ENCODE data around the gene PADI3. TPM values are rescaled to one million over a fixed set of nuclear protein-coding genes. Genes with fewer than 3 reads are reported as not detected.

The PADI3 gene
- total RNA-seq, 1 donor from 2014 or later = not detected

DNA sequence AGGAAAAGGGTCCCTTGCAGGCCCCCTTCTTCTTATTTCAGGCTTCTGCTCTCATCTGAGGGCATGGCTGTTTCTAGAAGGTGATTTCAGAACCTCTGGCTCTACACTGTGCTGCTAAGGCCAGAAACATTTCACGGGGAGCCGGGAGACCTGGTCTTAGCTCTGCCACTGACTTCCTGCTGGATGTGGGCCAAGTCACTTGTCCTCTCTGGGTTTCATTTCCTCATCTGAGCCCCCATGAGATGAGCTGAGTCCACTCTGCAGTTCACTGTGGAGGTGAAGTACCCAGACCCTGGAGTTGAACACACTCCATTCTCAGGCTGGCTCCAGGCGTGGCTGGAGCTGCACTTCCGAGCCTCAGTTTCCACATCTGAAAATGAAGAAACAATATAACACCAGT is 41.9 kb upstream of the PADI3 start:
- DNase-seq (ENCODE audit: low spot score) = no peak
- no peaks in the 10 kb centered on the region for H3K4me1 Mint-ChIP-seq (ENCODE audit: unreplicated experiment)
- no peaks in the 10 kb centered on the region for H3K9me3 Mint-ChIP-seq (ENCODE audit: unreplicated experiment)
- H3K27me3 Mint-ChIP-seq (ENCODE audit: unreplicated experiment) = peaks cover 3% of the 10 kb centered on the region
- H3K36me3 Mint-ChIP-seq (ENCODE audit: low read depth, unreplicated experiment) = no peaks in the 10 kb centered on the region
- H3K27ac Mint-ChIP-seq (ENCODE audit: unreplicated experiment) = no peak overlapping the region
- TF ChIP-seq CTCF (IDR thresholded peaks at IDR 0.05; ENCODE audit: unreplicated experiment) = no peak
- H3K4me3 Mint-ChIP-seq (ENCODE audit: unreplicated experiment) = no peak overlapping the region

- no peak for DNase-seq (ENCODE audit: low spot score)
- Mint-ChIP-seq H3K36me3 (ENCODE audit: low read depth, unreplicated experiment) (no peaks in the 10 kb centered on the region), H3K27me3 (ENCODE audit: unreplicated experiment) (peaks cover 3% of the 10 kb centered on the region), H3K4me1 (ENCODE audit: unreplicated experiment) (no peaks in the 10 kb centered on the region), H3K9me3 (ENCODE audit: unreplicated experiment) (no peaks in the 10 kb centered on the region), H3K27ac (ENCODE audit: unreplicated experiment) (no peak overlapping the region), H3K4me3 (ENCODE audit: unreplicated experiment) (no peak overlapping the region)
- no peak for TF ChIP-seq CTCF (IDR thresholded peaks at IDR 0.05; ENCODE audit: unreplicated experiment)
Observed at GRCh38 chr1:17207540-17207939, 41.4 kb upstream of the PADI3 start.

DNA sequence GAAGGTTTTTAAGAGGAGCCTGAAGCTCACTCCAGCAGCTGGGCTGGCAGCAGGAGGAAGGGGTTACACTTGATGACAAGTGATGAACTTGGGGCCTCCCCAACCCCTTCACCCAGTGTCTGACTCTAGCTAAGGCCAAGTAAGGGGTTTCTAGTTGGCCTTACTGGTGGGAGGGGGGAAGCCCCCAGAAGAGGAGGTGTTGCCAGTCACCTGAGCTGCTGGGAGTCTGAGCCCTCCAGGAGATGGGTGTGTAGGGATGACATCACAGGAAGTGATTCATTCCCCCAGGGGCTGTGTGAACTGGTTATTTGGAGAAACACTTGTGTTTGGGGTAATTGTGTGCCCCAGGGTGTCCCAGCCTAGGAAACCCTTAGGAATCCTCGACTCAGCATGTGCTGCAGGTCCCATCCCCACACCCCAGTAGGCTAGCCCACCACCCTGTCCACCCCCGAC is 40.9 kb upstream of the PADI3 start:
- Mint-ChIP-seq H3K27ac (ENCODE audit: unreplicated experiment) (no peak overlapping the region), H3K4me1 (ENCODE audit: unreplicated experiment) (peaks cover 4% of the 10 kb centered on the region), H3K4me3 (ENCODE audit: unreplicated experiment) (no peak overlapping the region), H3K27me3 (ENCODE audit: unreplicated experiment) (peaks cover 3% of the 10 kb centered on the region), H3K9me3 (ENCODE audit: unreplicated experiment) (no peaks in the 10 kb centered on the region), H3K36me3 (ENCODE audit: low read depth, unreplicated experiment) (no peaks in the 10 kb centered on the region)
- no peak for DNase-seq (ENCODE audit: low spot score)
- no peak for TF ChIP-seq CTCF (IDR thresholded peaks at IDR 0.05; ENCODE audit: unreplicated experiment)

DNA sequence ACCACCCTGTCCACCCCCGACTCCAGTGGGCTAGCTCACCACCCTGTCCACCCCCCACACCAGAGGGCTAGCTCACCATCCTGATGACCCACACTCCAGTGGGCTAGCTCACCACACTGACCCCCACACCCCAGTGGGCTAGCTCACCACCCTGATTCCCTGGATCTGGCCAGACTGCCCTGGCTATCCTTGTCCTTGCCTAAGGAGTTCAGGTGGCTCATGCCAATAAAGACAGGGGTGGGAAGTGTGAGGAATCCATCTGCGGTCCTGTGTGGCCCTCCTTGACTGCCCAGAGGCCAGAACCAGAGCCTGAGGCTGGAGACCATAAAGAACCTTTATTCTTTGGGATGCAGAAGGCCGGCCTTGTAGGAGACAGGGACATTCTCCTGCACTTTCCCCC is 40.4 kb upstream of the PADI3 start:
- no peak for DNase-seq (ENCODE audit: low spot score)
- H3K27ac Mint-ChIP-seq (ENCODE audit: unreplicated experiment) = no peak overlapping the region

DNA sequence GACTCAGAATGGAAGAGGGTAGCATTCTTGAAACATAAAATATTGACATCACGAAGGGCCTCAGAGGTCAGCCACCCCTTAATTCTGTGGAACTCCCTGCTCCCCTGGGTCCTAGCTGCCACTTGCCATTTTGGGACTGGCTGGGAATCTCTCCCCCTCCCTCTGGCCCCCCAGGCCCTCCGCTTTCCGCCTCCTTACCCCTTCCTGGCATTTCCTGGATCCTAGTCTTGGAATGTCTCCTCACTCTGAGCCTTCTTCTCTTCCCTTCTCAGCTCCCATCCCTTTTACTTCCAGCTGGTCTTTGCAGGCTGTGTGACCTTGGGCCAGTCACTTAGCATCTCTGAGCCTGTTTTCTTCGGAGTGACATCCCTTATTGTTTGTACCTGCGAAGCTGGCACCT is 39.5 kb upstream of the PADI3 start:
- Mint-ChIP-seq H3K4me1 (ENCODE audit: unreplicated experiment) (peaks cover 6% of the 10 kb centered on the region), H3K36me3 (ENCODE audit: low read depth, unreplicated experiment) (no peaks in the 10 kb centered on the region), H3K27ac (ENCODE audit: unreplicated experiment) (no peak overlapping the region), H3K4me3 (ENCODE audit: unreplicated experiment) (peak overlapping the region; percentile 26), H3K9me3 (ENCODE audit: unreplicated experiment) (no peaks in the 10 kb centered on the region), H3K27me3 (ENCODE audit: unreplicated experiment) (peaks cover 5% of the 10 kb centered on the region)
- no peak for DNase-seq (ENCODE audit: low spot score)
- no peak for TF ChIP-seq CTCF (IDR thresholded peaks at IDR 0.05; ENCODE audit: unreplicated experiment)

More for the DNA sequence above, 40.4 kb upstream of the PADI3 start:
- no peak overlapping the region for H3K4me3 Mint-ChIP-seq (ENCODE audit: unreplicated experiment)
- H3K27me3 Mint-ChIP-seq (ENCODE audit: unreplicated experiment) = peaks cover 3% of the 10 kb centered on the region
- peaks cover 6% of the 10 kb centered on the region for H3K4me1 Mint-ChIP-seq (ENCODE audit: unreplicated experiment)
- H3K9me3 Mint-ChIP-seq (ENCODE audit: unreplicated experiment) = no peaks in the 10 kb centered on the region
- no peaks in the 10 kb centered on the region for H3K36me3 Mint-ChIP-seq (ENCODE audit: low read depth, unreplicated experiment)
- no peak for TF ChIP-seq CTCF (IDR thresholded peaks at IDR 0.05; ENCODE audit: unreplicated experiment)
